ENCODE measurements around the gene CDK3. TPM values are rescaled to one million over a fixed set of nuclear protein-coding genes. Genes with fewer than 3 reads are reported as not detected.
A peak's percentile ranks its signal among the peaks of the same experiment; 100 is the strongest.

Gene CDK3
- total and polyA plus RNA-seq, 4 donors: 3.8 to 16.9 (median 12.1) TPM

DNA sequence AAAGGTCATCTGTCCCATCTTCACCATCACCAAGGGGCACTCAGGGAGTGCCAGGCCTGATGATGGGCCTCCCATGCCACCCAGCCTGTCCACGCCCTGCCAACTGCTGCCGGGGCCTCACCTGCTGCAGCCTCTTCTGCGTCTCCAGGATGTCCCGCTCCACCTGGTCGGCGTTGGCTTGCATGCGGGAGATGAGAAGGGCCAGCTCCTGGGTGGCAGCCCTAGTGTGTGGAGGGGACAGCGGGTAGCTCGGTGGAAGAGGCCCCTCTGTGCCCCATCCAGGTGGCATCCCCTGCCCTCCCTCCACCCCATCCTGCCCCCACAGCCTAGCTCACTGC lies 23.2 kb downstream of the CDK3 start:
- 90% methylated on average over 2 of the region's 9 CpGs for WGBS (ENCODE audit: insufficient coverage)
- Histone ChIP-seq H3K27me3 (ENCODE audit: control insufficient read depth, insufficient read depth, low read length) (no peaks in the 10 kb centered on the region), H3K27ac (ENCODE audit: low read depth, low read length) (no peak overlapping the region), H3K36me3 (ENCODE audit: control insufficient read depth, insufficient read depth, low read length) (no peaks in the 10 kb centered on the region), H3K4me3 (ENCODE audit: low read depth, low read length) (no peak overlapping the region), H3K9me3 (ENCODE audit: control insufficient read depth, insufficient read depth, low read length) (no peaks in the 10 kb centered on the region), H3K4me1 (ENCODE audit: control insufficient read depth, insufficient read depth, low read length) (no peaks in the 10 kb centered on the region)
- no peak for DNase-seq (ENCODE audit: low read depth in 4 of 6, low spot score in 6 of 6)

DNA sequence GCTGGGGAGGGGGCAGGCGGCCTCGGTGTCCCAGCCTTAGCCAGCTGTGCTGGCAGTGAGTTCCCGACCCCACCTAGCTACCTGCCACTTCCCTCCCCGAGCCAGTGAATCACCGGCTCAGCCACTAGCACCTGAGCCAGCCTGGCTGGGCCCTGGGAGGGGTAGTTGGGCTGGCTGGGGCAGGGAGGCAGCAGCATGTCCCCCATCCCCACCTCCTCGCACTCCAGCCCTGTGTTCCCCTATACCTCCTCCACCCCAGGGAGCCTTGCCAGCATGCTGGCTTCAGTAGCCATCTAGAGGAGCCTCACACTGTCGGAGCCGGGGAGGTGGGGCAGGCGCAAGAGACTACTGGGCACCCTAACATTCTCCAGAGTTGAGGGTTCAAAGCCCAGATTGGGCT lies 23.7 kb downstream of the CDK3 start:
- no peak for DNase-seq (ENCODE audit: low read depth in 4 of 6, low spot score in 6 of 6)
- Histone ChIP-seq H3K4me3 (ENCODE audit: low read depth, low read length) (no peak overlapping the region), H3K27ac (ENCODE audit: low read depth, low read length) (no peak overlapping the region), H3K4me1 (ENCODE audit: control insufficient read depth, insufficient read depth, low read length) (peaks cover 2% of the 10 kb centered on the region), H3K9me3 (ENCODE audit: control insufficient read depth, insufficient read depth, low read length) (no peaks in the 10 kb centered on the region), H3K36me3 (ENCODE audit: control insufficient read depth, insufficient read depth, low read length) (no peaks in the 10 kb centered on the region), H3K27me3 (ENCODE audit: control insufficient read depth, insufficient read depth, low read length) (no peaks in the 10 kb centered on the region)
- WGBS (ENCODE audit: insufficient coverage): 97% methylated on average over 6 of the region's 9 CpGs

DNA sequence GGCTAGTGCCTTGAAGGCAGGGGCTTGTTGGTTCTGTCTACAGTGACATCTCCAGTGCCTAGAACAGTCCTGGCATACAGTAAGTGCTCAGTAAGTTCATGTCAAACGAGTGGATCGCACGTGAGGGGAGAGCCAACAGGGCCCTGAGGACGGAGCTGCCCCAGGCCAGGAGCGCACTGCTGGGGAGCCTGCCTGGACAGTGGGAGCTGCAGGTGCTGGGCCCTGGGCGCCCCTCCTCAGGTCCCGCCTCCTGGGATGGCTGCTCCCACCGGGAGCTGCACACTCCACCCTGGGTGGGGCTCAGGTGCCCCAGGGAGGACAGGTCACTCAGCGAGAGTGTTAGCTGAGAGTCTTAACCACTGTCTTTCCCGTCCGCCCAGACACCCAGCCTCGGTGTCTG lies 24.6 kb downstream of the CDK3 start:
- Histone ChIP-seq H3K27me3 (ENCODE audit: control insufficient read depth, insufficient read depth, low read length) (no peaks in the 10 kb centered on the region), H3K36me3 (ENCODE audit: control insufficient read depth, insufficient read depth, low read length) (no peaks in the 10 kb centered on the region), H3K4me3 (ENCODE audit: low read depth, low read length) (no peak overlapping the region), H3K4me1 (ENCODE audit: control insufficient read depth, insufficient read depth, low read length) (peaks cover 8% of the 10 kb centered on the region), H3K27ac (ENCODE audit: low read depth, low read length) (no peak overlapping the region), H3K9me3 (ENCODE audit: control insufficient read depth, insufficient read depth, low read length) (no peaks in the 10 kb centered on the region)
- DNase-seq (ENCODE audit: low read depth in 4 of 6, low spot score in 6 of 6): no peak
- WGBS (ENCODE audit: insufficient coverage): 91% methylated on average over 12 of the region's 12 CpGs

DNA sequence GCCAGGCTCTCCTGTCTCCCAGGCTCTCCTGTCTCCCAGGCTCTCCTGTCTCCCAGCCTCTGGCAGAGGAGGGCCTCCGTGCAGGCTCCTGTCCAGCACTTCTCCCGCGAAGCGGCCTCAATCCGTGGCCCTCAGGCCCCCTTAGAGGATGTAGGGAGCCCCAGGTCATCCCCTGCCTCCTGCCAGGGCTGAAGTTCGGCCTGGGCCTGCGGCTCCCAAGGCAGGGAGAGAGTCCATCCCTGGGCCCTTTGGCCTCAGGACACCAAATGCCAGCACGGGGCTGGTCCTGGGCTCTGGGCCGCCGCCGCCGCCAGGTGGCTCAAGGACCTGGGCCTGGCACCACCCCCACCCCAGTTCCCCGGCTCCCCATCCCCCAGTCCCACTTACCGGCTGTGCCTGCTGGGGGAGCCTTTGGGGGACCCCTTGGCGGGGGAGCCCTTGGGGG lies 26.1 kb downstream of the CDK3 start:
- no peak for DNase-seq (ENCODE audit: low read depth in 4 of 6, low spot score in 6 of 6)
- WGBS (ENCODE audit: insufficient coverage): 74% methylated on average over 13 of the region's 15 CpGs
- no peaks in the 10 kb centered on the region for H3K27me3 ChIP-seq (ENCODE audit: control insufficient read depth, insufficient read depth, low read length)
- H3K36me3 ChIP-seq (ENCODE audit: control insufficient read depth, insufficient read depth, low read length): no peaks in the 10 kb centered on the region
- H3K9me3 ChIP-seq (ENCODE audit: control insufficient read depth, insufficient read depth, low read length): no peaks in the 10 kb centered on the region
- H3K27ac ChIP-seq (ENCODE audit: low read depth, low read length): no peak overlapping the region
- no peak overlapping the region for H3K4me3 ChIP-seq (ENCODE audit: low read depth, low read length)
- H3K4me1 ChIP-seq (ENCODE audit: control insufficient read depth, insufficient read depth, low read length): peaks cover 8% of the 10 kb centered on the region

DNA sequence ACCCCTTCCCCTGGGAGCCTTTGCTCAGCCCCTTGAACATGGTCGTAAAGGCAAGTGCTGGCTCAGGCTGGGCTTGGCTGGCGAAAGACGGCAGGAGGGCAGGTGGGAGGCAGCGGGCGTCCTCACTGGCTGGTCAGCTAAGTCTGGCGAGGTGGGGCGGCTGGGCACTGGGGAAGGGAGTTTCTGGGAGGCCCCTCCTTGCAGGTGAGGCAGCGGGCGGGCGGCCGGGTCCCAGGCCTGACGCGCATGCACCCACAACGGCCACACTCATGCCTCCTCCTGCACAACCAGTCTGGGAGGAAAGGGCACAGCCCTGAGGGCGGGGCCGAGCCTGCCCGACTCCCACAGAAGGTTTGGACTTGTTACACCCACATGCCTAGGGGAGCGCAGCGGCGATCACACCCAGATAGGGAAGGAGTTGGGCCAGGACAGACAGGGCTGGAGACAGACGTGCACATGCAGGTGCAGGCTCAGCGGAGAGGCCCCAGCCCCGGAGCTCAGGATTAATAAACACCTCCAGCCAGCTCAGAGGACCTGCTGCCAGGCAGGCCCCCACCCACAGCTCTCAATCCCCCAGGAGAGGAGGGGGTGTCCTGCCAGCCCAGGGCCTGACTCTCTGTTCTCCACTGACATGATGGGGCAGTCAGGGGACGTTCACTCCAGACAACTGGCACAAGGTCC lies 26.6 kb downstream of the CDK3 start, which contains the start of gene EVPL:
TSS of gene EVPL (minus strand) at position 148 of the 681 bp plus-strand sequence. CDS start at position 40, 108 bp downstream.
- no peak within 1 kb of the TSS for H3K27ac ChIP-seq (ENCODE audit: low read depth, low read length)
- H3K27me3 ChIP-seq (ENCODE audit: control insufficient read depth, insufficient read depth, low read length): no peaks in the 10 kb centered on the region
- H3K36me3 ChIP-seq (ENCODE audit: control insufficient read depth, insufficient read depth, low read length): no peaks in the 10 kb centered on the region
- no peak within 1 kb of the TSS for H3K4me3 ChIP-seq (ENCODE audit: low read depth, low read length)
- 76% methylated on average over 17 of the region's 24 CpGs for WGBS (ENCODE audit: insufficient coverage)
- peaks cover 11% of the 10 kb centered on the region for H3K4me1 ChIP-seq (ENCODE audit: control insufficient read depth, insufficient read depth, low read length)
- H3K9me3 ChIP-seq (ENCODE audit: control insufficient read depth, insufficient read depth, low read length): no peaks in the 10 kb centered on the region
- DNase-seq (ENCODE audit: low read depth in 4 of 6, low spot score in 6 of 6): no peak

DNA sequence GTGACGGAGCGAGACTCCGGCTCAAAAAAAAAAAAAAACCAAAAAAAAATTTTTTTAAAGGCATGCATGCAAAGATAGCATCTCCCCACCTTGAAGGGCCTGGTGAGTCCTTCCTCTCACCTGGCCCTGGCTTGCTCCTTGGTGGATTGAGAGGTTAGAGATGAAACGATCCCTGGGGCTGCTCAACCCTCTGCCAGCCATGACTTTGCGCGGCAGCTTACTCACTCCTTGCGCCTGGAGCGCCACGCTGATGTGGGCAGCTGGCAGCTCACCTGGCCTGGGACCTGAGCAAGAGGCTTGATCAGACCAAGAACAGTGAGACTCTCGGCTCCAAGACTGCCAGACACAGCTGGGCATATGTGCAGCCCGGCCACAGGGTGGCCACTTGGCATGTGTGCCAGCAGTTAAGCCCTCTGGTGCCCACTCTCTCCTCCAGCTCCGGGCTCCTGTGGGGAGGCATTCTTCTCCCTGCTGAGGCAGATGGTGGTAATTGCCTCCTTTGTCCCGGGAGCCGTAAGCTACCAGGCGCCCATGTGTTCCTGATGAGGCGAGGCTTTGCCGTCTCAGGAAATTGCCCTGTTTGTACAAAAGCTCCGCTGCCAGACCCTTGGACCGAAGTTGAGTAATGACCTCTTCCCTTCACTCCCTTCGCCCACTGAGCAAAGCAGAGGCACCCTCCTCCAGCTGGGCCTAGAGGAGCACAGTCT lies 31.6 kb downstream of the CDK3 start:
- Histone ChIP-seq H3K27me3 (ENCODE audit: control insufficient read depth, insufficient read depth, low read length) (no peaks in the 10 kb centered on the region), H3K9me3 (ENCODE audit: control insufficient read depth, insufficient read depth, low read length) (no peaks in the 10 kb centered on the region), H3K36me3 (ENCODE audit: control insufficient read depth, insufficient read depth, low read length) (peaks cover 7% of the 10 kb centered on the region), H3K4me1 (ENCODE audit: control insufficient read depth, insufficient read depth, low read length) (peaks cover 24% of the 10 kb centered on the region), H3K4me3 (ENCODE audit: low read depth, low read length) (no peak overlapping the region), H3K27ac (ENCODE audit: low read depth, low read length) (no peak overlapping the region)
- peak in 2 of 6 donors; percentile 49 to 60 for DNase-seq (ENCODE audit: low read depth in 4 of 6, low spot score in 6 of 6)
- 39% methylated on average over 14 of the region's 20 CpGs for whole genome bisulfite sequencing (ENCODE audit: insufficient coverage)

DNA sequence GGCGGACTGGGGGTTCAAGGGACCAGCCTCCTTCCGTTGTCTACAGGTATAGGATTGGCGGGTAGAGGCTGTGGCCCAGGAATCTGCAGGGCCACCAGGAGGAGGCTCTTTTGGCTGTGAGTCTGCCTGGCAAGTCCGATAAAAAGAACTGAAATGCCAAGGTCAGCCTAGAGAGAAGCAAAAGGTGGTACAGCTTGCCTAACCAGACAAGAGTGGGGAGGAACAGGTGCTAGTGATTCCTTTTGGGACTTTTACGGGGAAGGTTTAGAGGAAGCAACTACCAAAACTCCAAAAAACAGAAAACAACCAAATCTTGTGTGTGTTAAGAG lies 32.1 kb downstream of the CDK3 start:
- no peaks in the 10 kb centered on the region for H3K9me3 ChIP-seq (ENCODE audit: control insufficient read depth, insufficient read depth, low read length)
- no peak for DNase-seq (ENCODE audit: low read depth in 4 of 6, low spot score in 6 of 6)
- H3K27me3 ChIP-seq (ENCODE audit: control insufficient read depth, insufficient read depth, low read length): no peaks in the 10 kb centered on the region
- peaks cover 24% of the 10 kb centered on the region for H3K4me1 ChIP-seq (ENCODE audit: control insufficient read depth, insufficient read depth, low read length)
- no peak overlapping the region for H3K27ac ChIP-seq (ENCODE audit: low read depth, low read length)
- H3K36me3 ChIP-seq (ENCODE audit: control insufficient read depth, insufficient read depth, low read length): peaks cover 9% of the 10 kb centered on the region
- no peak overlapping the region for H3K4me3 ChIP-seq (ENCODE audit: low read depth, low read length)
- 52% methylated on average over 3 of the region's 5 CpGs for WGBS (ENCODE audit: insufficient coverage)

DNA sequence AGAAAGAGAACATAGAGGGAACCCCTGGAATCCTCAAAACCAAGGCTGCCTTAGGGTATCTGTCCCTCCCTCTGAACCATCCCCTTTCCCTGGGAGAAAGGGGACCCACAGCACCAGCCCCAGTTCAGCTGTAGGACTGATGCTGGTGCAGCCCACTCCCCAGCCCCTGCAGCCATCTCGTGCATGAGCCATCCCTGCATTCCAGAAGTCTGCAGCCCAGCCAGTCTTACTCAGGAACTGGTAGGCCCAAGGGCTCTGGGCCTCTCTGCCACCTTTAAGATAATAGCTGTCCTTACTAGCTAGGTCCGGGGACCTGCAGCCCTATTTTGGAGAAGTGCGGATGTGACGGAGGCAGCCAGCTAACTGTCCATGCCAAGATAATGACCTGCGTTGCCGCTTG lies 32.5 kb downstream of the CDK3 start:
- no peak overlapping the region for H3K4me3 ChIP-seq (ENCODE audit: low read depth, low read length)
- DNase-seq (ENCODE audit: low read depth in 4 of 6, low spot score in 6 of 6): no peak
- peaks cover 9% of the 10 kb centered on the region for H3K36me3 ChIP-seq (ENCODE audit: control insufficient read depth, insufficient read depth, low read length)
- no peaks in the 10 kb centered on the region for H3K9me3 ChIP-seq (ENCODE audit: control insufficient read depth, insufficient read depth, low read length)
- H3K4me1 ChIP-seq (ENCODE audit: control insufficient read depth, insufficient read depth, low read length): peaks cover 24% of the 10 kb centered on the region
- H3K27me3 ChIP-seq (ENCODE audit: control insufficient read depth, insufficient read depth, low read length): no peaks in the 10 kb centered on the region
- no peak overlapping the region for H3K27ac ChIP-seq (ENCODE audit: low read depth, low read length)
- 84% methylated on average over 6 of the region's 6 CpGs for WGBS (ENCODE audit: insufficient coverage)

DNA sequence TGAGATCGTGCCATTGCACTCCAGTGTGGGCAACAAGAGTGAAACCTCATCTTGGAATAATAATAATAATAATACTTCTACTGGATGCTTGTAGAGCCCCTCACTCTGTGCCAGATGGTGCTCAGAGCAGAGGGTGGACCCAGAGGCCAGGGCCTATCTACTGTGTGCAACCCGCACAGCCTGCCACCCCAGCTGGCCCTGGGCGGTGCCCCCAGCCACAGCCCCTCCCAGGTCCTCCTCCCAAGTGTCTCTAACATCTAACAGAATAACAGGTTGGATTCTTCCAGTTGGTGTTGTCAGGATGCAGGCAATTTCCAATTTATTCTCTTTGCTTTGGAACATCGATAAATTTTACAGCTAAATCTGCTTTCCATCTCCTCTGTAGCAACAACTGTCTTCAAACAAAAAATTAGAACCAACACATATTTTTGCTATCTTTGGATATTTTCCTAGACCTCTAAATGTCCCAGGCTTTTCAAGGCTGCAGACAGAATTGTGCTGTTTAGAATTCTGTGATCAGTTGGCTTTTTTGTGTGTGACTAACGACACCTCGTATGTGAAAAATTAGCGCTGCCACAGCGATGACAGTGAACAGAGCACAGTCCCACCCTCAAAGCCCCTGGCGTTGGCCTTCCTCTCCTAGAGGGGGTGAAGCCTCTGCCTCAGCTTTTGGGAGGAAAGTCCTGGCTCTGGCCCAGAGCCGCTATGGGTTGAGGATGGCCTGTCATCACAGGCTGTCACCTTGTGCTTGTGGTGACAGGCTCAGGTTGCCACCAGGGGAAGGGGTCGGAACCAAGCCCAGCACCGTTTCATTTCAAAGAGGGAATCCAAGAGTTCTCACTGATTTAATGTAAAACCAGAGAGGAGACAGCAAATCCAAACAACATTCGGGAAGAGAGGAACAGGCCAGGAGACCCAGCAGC lies 34.0 kb downstream of the CDK3 start:
- Histone ChIP-seq H3K36me3 (ENCODE audit: control insufficient read depth, insufficient read depth, low read length) (peaks cover 21% of the 10 kb centered on the region), H3K4me3 (ENCODE audit: low read depth, low read length) (no peak overlapping the region), H3K27me3 (ENCODE audit: control insufficient read depth, insufficient read depth, low read length) (no peaks in the 10 kb centered on the region), H3K9me3 (ENCODE audit: control insufficient read depth, insufficient read depth, low read length) (no peaks in the 10 kb centered on the region), H3K27ac (ENCODE audit: low read depth, low read length) (no peak overlapping the region), H3K4me1 (ENCODE audit: control insufficient read depth, insufficient read depth, low read length) (peaks cover 19% of the 10 kb centered on the region)
- DNase-seq (ENCODE audit: low read depth in 4 of 6, low spot score in 6 of 6): peak in 1 of 6 donors; percentile 62
- WGBS (ENCODE audit: insufficient coverage): 79% methylated on average over 8 of the region's 13 CpGs
